Fibroblast of lung (primary cell): ENCODE data around the gene ZBTB34. TPM values are rescaled to one million over a fixed set of nuclear protein-coding genes. Genes with fewer than 3 reads are reported as not detected.

Experiments used
- DNase-seq, 2 donors: peaks; one replicate each; pipeline versions ENCODE4 v3.0.0 to v3.0.0-alpha.2; 2010; ENCODE audit warnings: low read depth in 2 of 2
- H2AFZ ChIP-seq: 2 replicates; pipeline ENCODE4 v1.5.1; 2012; ENCODE audit warnings: low read length, control low read depth, inconsistent platforms
- H3K27ac ChIP-seq: 2 replicates; pipeline ENCODE4 v1.5.1; 2011; ENCODE audit warnings: low read length, control low read depth; ENCODE audit not compliant: insufficient read depth
- H3K27me3 ChIP-seq: 2 replicates; pipeline ENCODE4 v1.5.1; 2011; ENCODE audit warnings: mild to moderate bottlenecking, low read length; ENCODE audit not compliant: control insufficient read depth, insufficient read depth
- H3K36me3 ChIP-seq: 2 replicates; pipeline ENCODE4 v1.5.1; 2011; ENCODE audit warnings: low read length; ENCODE audit not compliant: control insufficient read depth, insufficient read depth
- H3K4me1 ChIP-seq: 2 replicates; pipeline ENCODE4 v1.5.1; 2011; ENCODE audit warnings: low read length; ENCODE audit not compliant: control insufficient read depth, insufficient read depth; ENCODE audit errors: extremely low read depth
- H3K4me2 ChIP-seq: 2 replicates; pipeline ENCODE4 v1.5.1; 2011; ENCODE audit warnings: low read length, control low read depth; ENCODE audit not compliant: insufficient read depth; ENCODE audit errors: extremely low read depth
- H3K4me3 ChIP-seq, 4 experiments: fragments of 200-600 bp in 1 of 4; sonication (generic) in 1 of 4; replicated peaks in 1 of 4; 2 replicates each; pipeline ENCODE4 v1.5.1; 2011 to 2016; ENCODE audit warnings: low read length in 4 of 4, low read depth in 3 of 4, mild to moderate bottlenecking in 3 of 4, control low read depth in 2 of 4, inconsistent platforms in 1 of 4, mixed read lengths in 1 of 4; ENCODE audit not compliant: insufficient read depth in 1 of 4; ENCODE audit errors: control extremely low read depth in 1 of 4
- H3K79me2 ChIP-seq: 2 replicates; pipeline ENCODE4 v1.5.1; 2012; ENCODE audit warnings: mild to moderate bottlenecking, low read length, inconsistent platforms; ENCODE audit not compliant: control insufficient read depth, insufficient read depth
- H3K9ac ChIP-seq: 2 replicates; pipeline ENCODE4 v1.5.1; 2011; ENCODE audit warnings: mild to moderate bottlenecking, low read length, control low read depth; ENCODE audit not compliant: insufficient read depth
- H3K9me3 ChIP-seq: 2 replicates; pipeline ENCODE4 v1.5.1; 2012; ENCODE audit warnings: low read depth, low read length; ENCODE audit not compliant: control insufficient read depth, insufficient read depth
- H4K20me1 ChIP-seq: 2 replicates; pipeline ENCODE4 v1.5.1; 2011; ENCODE audit warnings: low read length; ENCODE audit not compliant: control insufficient read depth, insufficient read depth; ENCODE audit errors: extremely low read depth
- EZH2 ChIP-seq: IDR thresholded peaks from 2 replicates; pipeline ENCODE4 v1.5.1; 2012; ENCODE audit warnings: low read length, control low read depth, mild to moderate bottlenecking; ENCODE audit errors: missing control alignments
- polyA plus RNA-seq, 2 donors: library from polyadenylated mRNA; depleted of rRNA in 1 of 2; stranded (reverse) in 1 of 2; unstranded in 1 of 2; fragments of >200 nt; gene quantifications; 2 replicates each; pipeline ENCODE4 v1.2.1, GENCODE V29; 2011 to 2012; ENCODE audit warnings: missing spikeins in 1 of 2
- total RNA-seq: library from RNA; depleted of rRNA; stranded (reverse); fragments of >200 nt; gene quantifications from 2 replicates; pipeline ENCODE4 v1.2.1, GENCODE V29; 2014
- TF ChIP-seq, protein P1 (sequence below), 2 donors: IDR thresholded peaks in 1 of 2; conservative IDR thresholded peaks in 1 of 2; 1 replicate in 1 of 2; 2 replicates in 1 of 2; pipeline ENCODE4 v1.5.1; 2011 to 2012; ENCODE audit warnings: low read length in 2 of 2, control low read depth in 1 of 2, inconsistent platforms in 1 of 2, low read depth in 1 of 2, mild to moderate bottlenecking in 1 of 2

The ZBTB34 gene
- total and polyA plus RNA-seq, 2 donors (not counting 1 experiment from before 2014, with no cell fraction given) = 6.8 to 7.0 TPM

GRCh38 chr9:126876531-126876930 is 16.1 kb downstream of the ZBTB34 start:
- TF ChIP-seq, protein P1, sequence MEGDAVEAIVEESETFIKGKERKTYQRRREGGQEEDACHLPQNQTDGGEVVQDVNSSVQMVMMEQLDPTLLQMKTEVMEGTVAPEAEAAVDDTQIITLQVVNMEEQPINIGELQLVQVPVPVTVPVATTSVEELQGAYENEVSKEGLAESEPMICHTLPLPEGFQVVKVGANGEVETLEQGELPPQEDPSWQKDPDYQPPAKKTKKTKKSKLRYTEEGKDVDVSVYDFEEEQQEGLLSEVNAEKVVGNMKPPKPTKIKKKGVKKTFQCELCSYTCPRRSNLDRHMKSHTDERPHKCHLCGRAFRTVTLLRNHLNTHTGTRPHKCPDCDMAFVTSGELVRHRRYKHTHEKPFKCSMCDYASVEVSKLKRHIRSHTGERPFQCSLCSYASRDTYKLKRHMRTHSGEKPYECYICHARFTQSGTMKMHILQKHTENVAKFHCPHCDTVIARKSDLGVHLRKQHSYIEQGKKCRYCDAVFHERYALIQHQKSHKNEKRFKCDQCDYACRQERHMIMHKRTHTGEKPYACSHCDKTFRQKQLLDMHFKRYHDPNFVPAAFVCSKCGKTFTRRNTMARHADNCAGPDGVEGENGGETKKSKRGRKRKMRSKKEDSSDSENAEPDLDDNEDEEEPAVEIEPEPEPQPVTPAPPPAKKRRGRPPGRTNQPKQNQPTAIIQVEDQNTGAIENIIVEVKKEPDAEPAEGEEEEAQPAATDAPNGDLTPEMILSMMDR (conservative IDR thresholded peaks at IDR 0.05 in 1 of 2, IDR thresholded peaks at IDR 0.05 in 1 of 2; ENCODE audit: low read depth in 1 of 2, low read length in 2 of 2) = no peak
- no peak for TF ChIP-seq EZH2
- H3K79me2 ChIP-seq = peaks cover 3% of the 10 kb centered on the region
- no peak for DNase-seq
- H3K27ac ChIP-seq = no peak overlapping the region
- no peaks in the 10 kb centered on the region for H4K20me1 ChIP-seq
- H3K4me2 ChIP-seq = no peak overlapping the region
- no peaks in the 10 kb centered on the region for H3K27me3 ChIP-seq
- H3K4me1 ChIP-seq = no peaks in the 10 kb centered on the region
- no peak overlapping the region for H3K4me3 ChIP-seq
- H3K36me3 ChIP-seq = peaks cover 2% of the 10 kb centered on the region
- H2AFZ ChIP-seq = no peak overlapping the region
- no peak overlapping the region for H3K9ac ChIP-seq
- H3K9me3 ChIP-seq = no peaks in the 10 kb centered on the region

GRCh38 chr9:126877418-126877817 is 17.0 kb downstream of the ZBTB34 start:
- no peak overlapping the region for H3K4me2 ChIP-seq
- no peak overlapping the region for H3K9ac ChIP-seq
- H3K36me3 ChIP-seq = peaks cover 3% of the 10 kb centered on the region
- no peaks in the 10 kb centered on the region for H3K27me3 ChIP-seq
- no peaks in the 10 kb centered on the region for H3K4me1 ChIP-seq
- no peak overlapping the region for H3K27ac ChIP-seq
- no peak overlapping the region for H2AFZ ChIP-seq
- DNase-seq = no peak
- no peak overlapping the region for H3K4me3 ChIP-seq
- no peak for TF ChIP-seq EZH2
- TF ChIP-seq, protein P1 (conservative IDR thresholded peaks at IDR 0.05 in 1 of 2, IDR thresholded peaks at IDR 0.05 in 1 of 2; ENCODE audit: low read depth in 1 of 2, low read length in 2 of 2) = no peak
- H3K9me3 ChIP-seq = no peaks in the 10 kb centered on the region
- peaks cover 3% of the 10 kb centered on the region for H3K79me2 ChIP-seq
- no peaks in the 10 kb centered on the region for H4K20me1 ChIP-seq

DNA sequence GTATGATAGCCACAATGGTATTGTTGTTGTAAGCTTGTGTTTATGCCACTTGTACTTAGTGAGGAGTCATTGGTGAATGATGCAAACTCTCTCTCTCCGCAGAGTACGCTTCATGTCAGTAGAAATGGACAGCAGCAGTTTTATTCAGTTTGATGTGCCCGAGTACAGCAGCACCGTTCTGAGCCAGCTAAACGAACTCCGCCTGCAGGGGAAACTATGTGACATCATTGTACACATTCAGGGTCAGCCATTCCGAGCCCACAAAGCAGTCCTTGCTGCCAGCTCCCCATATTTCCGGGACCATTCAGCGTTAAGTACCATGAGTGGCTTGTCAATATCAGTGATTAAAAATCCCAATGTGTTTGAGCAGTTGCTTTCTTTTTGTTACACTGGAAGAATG is 18.8 kb downstream of the ZBTB34 start:
- H3K27me3 ChIP-seq = no peaks in the 10 kb centered on the region
- peaks cover 4% of the 10 kb centered on the region for H3K79me2 ChIP-seq
- H3K4me2 ChIP-seq = peak overlapping the region; percentile 52
- H3K27ac ChIP-seq = no peak overlapping the region
- H4K20me1 ChIP-seq = no peaks in the 10 kb centered on the region
- peaks cover 8% of the 10 kb centered on the region for H3K36me3 ChIP-seq
- no peaks in the 10 kb centered on the region for H3K9me3 ChIP-seq
- H3K4me3 ChIP-seq = no peak overlapping the region
- H3K9ac ChIP-seq = no peak overlapping the region
- H3K4me1 ChIP-seq = no peaks in the 10 kb centered on the region
- DNase-seq = peak in 1 of 2 donors; percentile 33
- H2AFZ ChIP-seq = no peak overlapping the region
- TF ChIP-seq, protein P1 (conservative IDR thresholded peaks at IDR 0.05 in 1 of 2, IDR thresholded peaks at IDR 0.05 in 1 of 2; ENCODE audit: low read depth in 1 of 2, low read length in 2 of 2) = no peak
- TF ChIP-seq EZH2 = no peak
